HG02840 (cell line): Measurements from ENCODE around the gene NFATC3.

Experiments used
- ATAC-seq: cut with Tn5 transposase; IDR thresholded peaks from one replicate; pipeline ENCODE4 v1.9.1; 2021; ENCODE audit warnings: mild to moderate bottlenecking, moderate library complexity, moderate number of reproducible peaks; ENCODE audit not compliant: unreplicated experiment, low FRiP score

The NFATC3 gene

GRCh38 chr16:68085259-68086071, at the start of gene NFATC3:
Gene NFATC3, plus strand, starts transcription at chr16:68085370. Its CDS starts 312 bp downstream, at chr16:68085682.
- peak; percentile 52 for ATAC-seq

DNA sequence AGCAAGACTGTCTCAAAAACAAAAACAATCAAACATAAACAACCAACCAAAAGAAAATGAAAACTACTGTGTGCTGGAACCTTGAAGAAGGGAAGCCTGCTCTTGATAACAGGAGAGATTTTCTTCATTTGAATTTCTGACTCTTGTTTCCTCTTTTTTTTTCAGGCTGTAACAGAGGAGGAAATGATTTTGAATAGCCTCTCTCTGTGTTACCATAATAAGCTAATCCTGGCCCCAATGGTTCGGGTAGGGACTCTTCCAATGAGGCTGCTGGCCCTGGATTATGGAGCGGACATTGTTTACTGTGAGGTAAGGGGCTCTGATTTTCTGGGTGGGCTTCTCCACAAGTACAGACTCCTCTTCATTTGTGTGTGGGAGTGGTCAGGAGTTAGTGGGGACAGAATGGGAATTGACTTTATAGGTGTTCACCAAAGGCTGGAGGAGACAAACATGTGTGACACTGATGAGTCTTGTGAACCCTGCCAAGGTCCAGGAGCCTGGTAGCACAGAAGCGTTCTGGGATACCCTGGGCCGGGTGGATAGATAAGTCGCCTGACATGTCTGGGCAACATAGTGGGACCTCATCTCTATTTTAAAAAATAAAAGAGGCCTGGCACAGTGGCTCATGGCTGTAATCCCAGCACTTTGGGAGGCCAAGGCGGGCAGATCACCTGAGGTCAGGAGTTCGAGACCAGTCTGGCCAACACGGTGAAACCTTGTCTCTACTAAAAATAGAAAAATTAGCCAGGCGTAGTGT, 47.2 kb upstream of the NFATC3 start:
- ATAC-seq: no peak

DNA sequence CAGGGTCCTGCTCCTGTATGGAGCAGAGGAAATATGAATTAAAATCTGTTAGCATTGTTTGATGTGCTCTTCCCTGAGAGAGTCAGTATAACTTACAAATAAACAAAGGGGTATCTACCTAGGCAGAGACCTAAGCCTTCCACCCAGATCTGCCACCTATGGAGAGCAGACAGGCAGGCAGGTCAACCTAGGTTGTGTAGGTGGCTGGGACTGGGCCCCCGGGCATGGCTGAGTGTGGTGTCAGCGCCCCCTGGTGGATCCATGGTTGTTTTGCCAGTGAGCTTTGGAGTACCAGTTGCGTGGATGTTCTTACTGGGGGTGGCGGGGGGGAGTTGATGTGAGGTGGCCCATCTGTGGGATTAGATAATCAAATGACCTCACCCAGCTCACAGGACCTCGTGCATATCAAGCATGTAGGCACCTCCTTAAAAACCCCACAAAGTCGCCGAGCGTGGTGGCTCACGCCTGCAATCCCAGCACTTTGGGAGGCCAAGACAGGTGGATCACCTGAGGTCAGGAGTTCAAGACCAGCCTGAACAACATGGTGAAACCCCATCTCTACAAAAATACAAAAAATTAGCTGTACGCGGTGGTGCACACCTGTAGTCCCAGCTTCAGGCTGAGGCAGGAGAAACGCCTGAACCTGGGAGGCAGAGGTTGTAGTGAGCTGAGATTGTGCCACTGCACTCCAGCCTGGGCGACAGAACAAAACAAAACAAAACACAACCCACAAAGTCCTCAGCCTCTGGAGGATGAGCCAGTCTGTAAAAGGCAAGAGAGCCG, 44.5 kb upstream of the NFATC3 start:
- no peak for ATAC-seq

- no peak for ATAC-seq
These were observed 43.4 kb upstream of the NFATC3 start for GRCh38 chr16:68041783-68042182.

GRCh38 chr16:68046106-68046505, 39.1 kb upstream of the NFATC3 start:
- ATAC-seq: no peak

GRCh38 chr16:68047987-68048386, 37.2 kb upstream of the NFATC3 start:
- no peak for ATAC-seq

GRCh38 chr16:68049449-68049848, 35.7 kb upstream of the NFATC3 start:
- ATAC-seq: no peak

DNA sequence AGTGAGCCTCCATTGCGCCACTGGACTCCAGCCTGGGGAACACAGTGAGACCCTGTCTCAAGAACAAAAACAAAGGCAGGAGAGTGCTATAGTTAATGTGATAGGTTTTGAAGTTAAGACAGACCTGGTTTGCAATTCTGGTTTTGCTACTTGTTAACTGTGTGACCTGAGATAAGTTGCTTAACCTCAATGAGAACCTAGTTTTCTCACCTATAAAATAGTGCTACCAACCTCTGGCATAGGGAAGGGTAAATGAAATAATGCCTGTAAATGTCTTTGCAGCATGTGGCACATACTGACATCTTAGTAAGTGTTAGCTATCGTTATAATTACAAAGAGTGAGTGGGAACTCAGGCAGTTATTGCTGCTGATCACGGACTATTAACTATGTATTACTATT, 29.8 kb upstream of the NFATC3 start:
- no peak for ATAC-seq

- no peak for ATAC-seq
These were observed 25.4 kb upstream of the NFATC3 start for GRCh38 chr16:68059804-68060203.

GRCh38 chr16:68061396-68061795, 23.8 kb upstream of the NFATC3 start:
- no peak for ATAC-seq

DNA sequence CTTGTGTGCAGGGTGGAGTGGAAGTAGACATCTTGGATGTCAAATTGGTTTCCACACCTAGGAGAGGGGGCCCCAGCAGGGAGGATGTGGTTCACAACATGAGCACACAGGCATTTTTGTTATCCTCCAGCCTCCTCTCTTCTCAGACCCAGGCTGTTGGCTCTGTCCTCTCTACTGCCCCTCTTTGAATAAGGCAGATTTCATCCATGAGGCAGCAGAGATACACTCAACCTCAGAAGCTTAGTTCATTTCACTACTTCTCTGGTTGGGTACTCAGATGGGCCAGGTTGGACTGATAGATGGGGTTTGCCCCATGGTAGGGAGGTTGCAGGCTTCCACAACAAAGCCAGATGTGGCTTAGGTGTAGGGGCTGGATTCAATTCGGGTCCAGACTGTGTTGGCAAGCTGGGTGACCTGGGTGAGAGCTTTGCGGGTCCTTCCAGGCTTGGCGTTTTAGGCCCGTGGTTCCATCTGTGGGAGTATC, 22.2 kb upstream of the NFATC3 start:
- ATAC-seq: no peak

- ATAC-seq: no peak
These were observed 20.3 kb upstream of the NFATC3 start for GRCh38 chr16:68064791-68065365.

GRCh38 chr16:68065716-68066305, 19.4 kb upstream of the NFATC3 start:
- ATAC-seq: no peak

DNA sequence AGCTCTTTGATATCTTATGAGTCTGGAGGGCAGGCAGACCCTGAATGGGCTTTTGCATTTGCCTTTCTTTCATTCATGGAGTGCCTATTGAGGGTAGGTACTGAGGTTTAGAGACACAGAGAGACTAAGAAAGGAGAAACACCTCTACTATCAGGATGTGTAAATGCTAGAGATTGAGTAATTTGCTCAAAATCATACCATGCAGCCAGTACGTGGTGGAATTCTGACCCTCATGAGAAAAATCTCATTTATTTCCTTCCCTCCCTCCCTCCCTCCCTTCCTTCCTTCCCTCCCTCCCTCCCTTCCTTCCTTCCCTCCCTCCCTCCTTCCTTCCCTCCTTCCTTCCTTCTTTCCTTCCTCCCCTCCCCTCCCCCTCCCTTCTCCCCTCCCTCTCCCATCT, 18.4 kb upstream of the NFATC3 start:
- ATAC-seq: no peak

GRCh38 chr16:68068926-68069325, 16.2 kb upstream of the NFATC3 start:
- ATAC-seq: no peak

- no peak for ATAC-seq
These were observed 15.5 kb upstream of the NFATC3 start for GRCh38 chr16:68069511-68070248.

DNA sequence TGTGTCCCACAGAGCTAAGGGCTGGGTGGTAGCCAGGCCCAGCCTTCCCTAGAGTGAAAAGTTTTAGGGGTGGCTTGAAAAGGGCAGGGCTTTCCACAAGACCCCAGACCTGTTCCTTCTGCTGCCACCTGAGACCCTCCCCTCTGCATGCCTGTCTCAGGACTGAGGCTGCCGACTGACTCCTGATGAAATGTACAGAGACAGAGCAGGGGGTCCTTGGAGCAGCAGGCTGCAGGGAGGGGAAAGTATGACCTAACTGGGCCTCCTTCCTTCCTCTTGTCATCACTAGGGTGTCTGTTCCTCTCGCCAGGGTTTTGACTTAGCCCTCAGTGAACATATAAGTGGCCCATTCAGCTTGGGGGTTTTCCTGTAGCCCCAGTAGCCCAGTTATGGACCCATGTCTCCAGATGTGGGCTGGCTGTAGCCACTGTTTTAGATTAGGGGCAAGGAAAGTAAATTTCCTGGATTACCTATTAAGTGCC, 14.9 kb upstream of the NFATC3 start:
- no peak for ATAC-seq

DNA sequence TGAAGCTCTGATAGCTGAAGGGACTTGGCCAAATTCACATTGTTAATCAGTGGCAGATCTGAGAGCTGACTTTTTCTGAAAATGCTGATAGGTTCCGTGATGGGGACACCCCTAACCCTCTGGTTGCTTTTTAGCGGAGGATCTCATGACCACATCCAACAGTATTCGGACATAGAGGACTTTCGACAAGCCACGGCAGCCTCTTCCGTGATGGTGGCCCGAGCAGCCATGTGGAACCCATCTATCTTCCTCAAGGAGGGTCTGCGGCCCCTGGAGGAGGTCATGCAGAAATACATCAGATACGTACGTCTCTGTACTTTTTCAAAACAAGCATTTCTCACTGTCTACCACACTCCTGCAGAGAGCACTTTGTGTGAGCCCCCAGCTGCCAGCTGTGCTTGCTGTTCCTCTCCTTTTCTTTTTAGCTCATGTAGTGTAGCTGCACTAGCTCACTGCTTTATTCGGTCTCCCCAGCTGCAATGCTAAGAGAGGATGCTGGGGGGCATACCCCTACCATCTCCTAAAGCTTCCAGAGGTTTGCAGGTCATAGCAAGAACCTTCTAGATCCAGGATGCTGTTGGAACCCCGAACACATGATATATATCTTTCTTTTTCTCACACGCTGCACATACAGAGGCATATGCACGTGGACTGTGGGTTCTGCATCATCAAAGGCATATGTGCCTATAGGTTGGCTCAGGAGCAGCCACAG, 14.2 kb upstream of the NFATC3 start:
- no peak for ATAC-seq

DNA sequence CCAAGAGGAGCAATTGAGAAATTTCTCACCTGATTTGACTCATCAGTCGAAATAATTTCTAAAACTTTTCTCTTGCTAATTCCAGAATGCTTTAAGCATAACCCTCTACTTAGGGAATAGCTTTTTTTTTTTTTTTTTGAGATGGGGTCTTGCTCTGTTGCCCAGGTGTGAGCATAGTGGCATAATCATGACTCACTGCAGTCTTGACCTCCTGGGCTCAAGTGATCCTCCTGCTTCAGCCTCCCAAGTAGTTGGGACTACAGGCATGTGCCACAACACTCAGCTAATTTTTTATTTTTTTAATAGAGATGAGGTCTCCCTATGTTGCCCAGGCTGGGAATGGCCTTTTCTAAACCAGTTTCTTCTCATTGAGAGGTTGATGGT, 13.7 kb upstream of the NFATC3 start:
- no peak for ATAC-seq
